NCI-H748 (cell line): Measurements from ENCODE around the gene SYNE2.
A peak's percentile ranks its signal among the peaks of the same experiment; 100 is the strongest.
"Not testable (repeated sequence)": the region's sequence is repeated elsewhere in the genome, so short reads cannot be mapped to it uniquely, and the experiment has no call there.

Experiments
- DNase-seq: peaks from one replicate; lab custom pipeline; 2025; ENCODE audit not compliant: unreplicated experiment; lab: John Stamatoyannopoulos, UW

Gene SYNE2

DNA sequence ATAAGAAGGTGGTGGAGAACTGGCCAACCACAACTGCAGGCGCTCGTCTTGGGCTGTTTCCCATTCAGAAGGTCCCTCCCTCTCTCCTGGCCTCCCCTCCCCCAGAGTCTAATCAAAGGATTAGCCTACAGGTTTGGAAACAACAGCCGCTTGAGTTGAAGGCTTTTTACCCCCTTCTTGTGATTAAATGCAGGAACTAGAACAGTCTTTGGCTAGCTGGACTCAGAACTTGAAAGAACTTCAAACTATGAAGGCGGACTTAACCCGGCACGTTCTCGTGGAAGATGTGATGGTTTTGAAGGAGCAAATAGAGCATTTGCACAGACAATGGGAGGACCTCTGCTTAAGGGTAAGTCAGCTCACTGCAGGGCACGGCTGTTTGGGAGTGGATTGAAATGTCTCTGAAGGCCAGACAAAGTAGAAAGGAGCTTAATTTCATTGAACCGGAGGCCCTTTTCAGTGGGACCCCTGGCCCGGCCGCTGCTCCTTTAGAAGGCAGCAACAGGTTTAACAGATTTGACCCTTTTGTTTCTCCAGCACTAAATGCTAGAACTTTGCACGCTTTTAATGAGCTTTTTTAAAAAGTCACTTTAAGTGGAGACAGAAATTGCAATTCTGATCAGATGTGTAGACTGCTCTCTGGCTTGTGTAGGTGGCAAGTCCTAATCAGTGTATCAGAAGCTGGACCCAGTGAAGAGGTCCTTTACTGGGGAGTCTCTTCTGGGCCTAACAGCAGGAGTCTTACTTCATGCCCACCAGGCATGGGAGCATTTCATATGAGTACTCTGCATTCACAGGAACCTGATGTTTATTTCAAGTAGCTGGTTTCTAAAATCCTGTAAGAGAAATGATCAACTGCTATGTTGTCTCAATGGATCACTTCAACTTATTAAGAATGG is 333.7 kb downstream of the SYNE2 start:
- DNase-seq = no peak

DNA sequence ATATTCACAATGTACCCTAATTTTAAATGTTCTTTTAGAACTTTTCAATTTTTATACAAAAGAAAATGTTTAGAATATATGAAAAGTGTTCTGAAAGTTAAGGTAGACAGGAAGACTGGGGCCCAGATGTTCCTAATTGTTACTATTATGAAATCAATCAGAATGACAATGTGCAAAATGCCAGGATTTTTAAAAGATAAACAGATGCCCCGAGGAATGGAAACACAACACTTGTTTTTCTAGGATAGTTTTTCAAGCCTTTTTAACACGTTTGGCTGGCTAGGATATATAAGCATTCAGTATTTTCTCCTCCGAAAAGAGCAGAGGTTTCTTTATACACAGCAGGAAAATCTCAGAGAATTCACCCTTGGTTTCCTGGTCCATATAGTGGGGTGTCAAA is 334.5 kb downstream of the SYNE2 start:
- no peak for DNase-seq

DNA sequence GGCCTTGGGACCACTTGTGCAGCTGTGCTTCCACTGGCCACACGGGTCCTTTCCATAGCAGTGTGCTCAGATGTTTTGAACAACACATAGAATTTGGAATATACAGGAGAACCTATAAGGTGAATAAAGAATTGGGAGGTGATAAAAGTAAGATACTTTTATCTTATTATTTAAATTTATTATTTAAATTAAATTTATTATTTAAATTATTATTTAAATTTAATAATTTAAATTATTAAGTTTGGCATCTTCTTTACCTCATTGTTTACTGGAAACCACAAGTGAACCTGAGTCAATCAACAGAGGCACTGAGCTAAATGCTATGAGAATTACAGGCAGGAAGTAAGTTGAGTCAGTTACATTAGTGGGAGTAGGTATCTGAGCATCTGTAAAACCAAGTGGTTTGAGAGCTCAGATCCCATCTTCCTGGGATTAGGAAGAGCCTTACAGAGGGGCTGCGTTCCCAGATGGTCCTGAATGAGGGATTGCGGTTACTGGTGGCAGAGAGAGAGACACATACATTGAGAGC is 338.2 kb downstream of the SYNE2 start:
- DNase-seq = no peak

DNA sequence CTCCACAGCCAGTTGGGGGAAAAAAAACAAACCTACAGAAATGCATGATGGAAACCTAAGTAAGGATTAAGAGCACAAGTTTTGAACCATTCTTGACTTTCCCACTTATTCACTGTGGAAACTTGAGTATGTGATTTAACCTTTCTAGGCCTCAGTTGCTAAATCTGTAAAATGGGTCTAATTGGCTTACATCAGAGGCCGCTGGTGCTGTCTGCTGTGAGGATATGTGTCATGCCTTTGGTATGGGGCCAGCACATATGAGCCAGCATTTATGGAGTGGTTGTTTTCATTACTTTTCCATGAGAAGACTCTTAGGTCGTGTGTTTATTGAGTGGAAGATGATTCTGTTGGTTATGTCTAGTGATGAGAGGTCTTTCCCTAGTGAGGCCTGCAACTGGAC is 339.0 kb downstream of the SYNE2 start:
- no peak for DNase-seq

DNA sequence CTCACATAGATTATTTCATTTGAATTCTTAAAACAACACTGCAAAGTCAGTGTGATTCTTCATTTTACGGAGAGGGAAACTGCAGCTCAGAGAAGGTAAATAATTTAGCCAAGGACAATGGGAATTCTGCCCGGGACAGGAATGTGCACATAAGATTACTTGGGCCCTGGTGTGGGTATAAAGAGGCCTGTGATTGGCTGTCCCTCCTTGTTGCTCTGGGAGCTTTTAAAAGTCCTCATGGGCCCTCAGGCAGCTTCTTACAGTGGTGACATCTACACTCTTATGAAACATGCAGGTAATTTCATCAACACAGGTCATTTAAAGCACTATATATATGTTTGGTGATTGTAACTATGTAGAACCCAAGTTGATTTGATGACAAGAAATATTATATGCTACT is 341.0 kb downstream of the SYNE2 start:
- DNase-seq = no peak

DNA sequence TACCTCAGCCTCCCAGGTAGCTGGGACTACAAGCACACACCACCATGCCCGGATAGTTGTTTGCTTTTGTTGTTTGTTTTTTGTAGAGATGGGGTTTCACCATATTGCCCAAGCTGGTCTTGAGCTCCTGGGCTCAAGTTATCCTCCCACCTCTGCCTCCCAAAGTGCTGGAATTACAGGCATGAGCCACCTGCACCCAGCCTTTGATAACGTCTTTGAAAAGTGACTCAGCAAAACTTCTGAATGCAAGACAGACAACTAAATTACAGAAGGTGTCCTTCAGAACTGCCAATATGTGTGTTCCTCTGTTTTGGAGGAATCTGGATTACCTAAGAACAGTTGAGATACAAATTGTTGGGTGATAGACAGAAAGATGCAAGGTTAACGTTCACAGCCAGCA is 341.6 kb downstream of the SYNE2 start:
- no peak for DNase-seq

DNA sequence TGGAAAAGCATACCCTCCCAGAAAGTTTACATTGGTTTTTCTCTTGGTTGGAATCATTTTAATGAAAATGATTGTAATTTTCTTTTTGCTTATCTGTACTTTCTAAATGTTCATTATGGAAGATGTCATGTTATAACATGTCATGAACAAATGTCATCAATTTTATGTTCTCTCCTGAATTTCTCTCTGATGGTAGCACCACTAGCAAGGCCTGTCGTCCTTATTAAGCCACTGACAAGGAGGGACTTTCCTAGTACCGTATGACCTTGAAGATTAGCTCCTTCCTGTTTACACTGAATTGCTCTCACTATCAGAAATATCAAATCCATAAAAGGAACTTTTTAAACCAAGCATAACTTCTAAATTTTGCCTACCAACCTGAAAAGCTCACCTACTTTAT is 342.4 kb downstream of the SYNE2 start:
- DNase-seq = no peak

DNA sequence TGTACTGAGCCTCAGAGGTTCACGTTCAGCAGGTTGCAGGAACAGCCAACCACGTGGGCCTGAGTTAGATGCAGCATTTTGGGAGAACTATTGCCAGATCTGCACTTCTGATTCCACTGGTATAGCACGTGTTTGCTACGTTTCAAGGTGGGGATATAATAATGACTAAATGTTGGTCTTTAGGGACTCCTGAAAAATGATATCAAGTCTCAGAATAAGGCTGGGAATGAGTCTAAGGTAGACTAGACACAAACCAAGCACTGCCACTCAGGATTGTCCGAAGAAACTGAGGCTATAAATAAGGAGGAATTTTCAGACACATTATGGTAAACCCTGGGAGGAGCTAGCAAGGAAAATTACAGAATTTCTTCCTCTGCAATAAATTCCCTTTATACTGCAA is 343.3 kb downstream of the SYNE2 start:
- no peak for DNase-seq

DNA sequence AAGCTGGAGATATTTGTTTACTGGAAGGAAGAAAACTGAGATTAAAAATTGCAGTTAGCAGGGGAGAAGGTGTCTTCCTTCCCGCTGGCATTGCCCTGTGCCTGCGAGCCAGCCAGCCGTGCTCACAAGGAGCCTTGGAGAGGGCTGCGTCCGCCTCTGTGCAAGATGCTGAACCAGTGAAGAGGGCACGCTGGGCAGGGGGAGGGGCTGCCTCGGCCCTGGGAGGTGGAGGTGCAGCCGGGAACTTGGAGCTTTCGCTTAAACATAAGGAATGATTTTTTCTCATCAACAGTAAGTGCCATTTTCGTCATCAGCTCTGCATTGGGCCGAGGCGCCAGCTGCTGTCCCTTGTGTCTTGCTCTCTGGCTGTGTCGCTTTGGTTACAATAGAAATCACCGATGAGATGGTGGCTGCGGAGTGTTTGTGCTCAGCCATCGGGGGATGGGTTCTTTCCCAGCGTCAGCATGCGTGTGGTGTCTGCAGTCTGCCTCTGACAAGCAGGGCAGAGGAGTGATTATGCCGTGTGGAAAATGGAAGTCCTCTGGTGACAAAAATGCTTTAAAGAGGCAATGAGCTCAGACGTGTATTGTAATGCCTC is 344.1 kb downstream of the SYNE2 start:
- DNase-seq = peak; percentile 6

DNA sequence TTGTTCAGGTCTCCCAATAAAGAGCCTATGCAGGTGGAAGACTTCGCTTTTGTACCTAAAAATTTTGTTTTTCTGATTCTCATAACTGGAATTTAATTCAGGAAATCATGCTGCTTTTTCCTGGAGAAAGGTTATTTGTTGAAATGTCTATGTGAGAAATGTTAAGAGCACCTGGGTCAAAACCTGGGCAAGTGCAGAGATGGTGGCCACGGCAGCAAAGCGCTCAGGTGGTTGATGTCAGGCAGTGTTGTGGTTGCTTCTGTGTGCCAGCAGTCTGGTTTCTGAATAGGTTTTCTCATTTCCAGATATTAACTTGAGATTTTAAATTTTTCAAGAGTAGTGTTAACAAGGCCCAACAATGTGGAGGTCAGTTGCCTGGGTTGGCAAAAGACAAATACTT is 345.2 kb downstream of the SYNE2 start:
- DNase-seq = no peak

DNA sequence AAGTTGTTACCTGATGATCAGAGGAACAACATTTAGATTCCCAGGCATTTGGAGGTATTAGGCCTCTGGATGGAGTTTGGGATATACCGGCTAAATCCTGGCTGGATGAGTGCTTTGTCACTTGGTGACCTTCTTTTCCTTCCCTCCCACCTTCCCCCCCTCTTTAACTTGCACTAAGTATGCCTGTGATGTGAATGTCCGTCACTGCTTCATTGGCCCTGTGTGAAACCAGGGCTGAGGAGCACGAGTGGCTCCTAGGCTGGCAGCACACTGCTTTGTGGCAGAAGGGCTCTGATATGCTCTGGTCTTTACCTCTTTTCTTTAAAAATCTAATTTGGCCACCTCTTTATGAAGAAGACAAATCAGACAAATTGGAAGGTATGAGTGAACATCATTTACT is 345.7 kb downstream of the SYNE2 start:
- no peak for DNase-seq

DNA sequence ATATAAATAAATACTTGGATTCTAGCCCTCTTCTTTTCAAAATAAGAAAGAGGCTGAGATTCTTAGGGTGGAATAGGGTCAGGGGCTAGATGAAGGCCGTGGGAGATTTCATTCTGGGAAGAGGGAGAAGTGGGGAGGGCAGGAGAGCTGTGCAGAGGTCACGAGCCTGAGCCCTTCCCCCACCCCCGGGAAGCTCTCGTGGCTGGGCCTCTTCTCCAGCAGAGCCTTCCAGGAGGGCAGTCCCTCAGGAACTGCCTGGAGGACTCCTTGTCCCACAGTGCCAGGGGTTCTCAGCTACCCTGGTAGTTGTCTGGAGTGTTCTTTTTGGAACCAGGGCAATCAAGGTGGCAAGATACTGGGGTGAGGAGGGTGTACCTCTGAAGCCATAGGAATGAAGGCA is 347.4 kb downstream of the SYNE2 start:
- DNase-seq = no peak

DNA sequence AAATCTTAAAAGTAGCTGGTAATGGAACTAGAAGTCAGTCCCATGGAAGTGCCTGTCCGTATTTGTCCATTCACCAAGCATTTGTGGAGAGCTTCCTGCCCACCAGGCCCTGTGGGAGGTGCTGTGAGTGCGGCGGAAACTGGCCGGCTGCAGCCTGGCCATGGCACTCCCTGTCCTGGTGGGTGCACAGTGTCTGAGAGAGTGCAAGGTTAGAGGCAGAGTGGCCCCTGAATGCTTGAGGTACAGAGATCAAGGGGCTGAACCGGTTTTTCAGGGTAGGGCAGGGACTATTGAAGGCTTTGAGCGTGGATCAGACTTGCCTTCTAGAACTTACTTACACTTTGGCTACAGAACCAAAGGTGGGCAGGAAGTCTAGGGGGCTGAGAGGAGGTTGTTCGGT is 348.5 kb downstream of the SYNE2 start:
- no peak for DNase-seq

DNA sequence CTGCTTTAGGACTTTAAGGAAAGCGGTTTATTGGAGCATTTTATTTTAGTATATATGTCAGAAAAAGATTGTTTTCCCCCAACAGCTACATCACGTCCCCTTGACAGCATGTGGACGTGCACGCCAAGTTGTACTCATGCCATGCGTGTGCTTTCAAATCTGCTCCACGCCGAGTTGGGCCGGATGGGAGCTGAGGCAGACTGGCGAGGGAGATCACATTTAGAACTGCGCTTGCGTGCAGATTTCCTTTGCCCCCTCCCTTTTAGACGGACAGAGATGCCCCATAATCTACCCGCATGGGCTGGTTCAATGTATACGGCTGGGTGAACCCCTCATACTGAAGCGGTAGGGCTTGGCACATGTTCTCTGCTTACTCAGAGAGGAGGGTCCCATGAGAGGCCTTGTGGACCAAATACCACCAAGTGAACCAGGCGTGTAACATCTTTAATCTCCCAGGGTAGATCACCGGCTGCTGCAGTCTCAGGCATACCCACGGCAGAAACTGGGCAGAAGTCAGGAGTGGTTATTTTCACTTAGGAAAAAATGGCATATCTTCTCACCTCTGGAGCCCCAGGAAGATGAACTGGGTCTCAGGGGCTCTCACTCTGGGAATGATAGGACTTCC is 349.2 kb downstream of the SYNE2 start:
- DNase-seq = no peak

DNA sequence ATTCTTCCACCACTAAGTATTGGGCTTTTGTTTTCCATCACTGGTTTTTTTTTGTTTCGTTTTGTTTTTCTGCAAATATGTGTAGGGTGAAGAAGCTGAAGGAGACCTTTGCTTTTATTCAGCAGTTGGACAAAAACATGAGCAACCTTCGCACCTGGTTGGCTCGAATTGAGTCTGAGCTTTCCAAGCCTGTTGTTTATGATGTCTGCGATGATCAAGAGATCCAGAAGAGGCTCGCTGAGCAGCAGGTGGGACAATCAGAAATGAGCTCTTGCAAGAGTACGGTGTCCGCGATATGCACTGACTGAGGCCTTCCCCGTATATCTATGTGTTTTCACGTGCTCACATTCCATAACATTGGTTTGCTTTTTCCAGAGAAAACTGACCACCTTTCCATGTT is 349.9 kb downstream of the SYNE2 start:
- DNase-seq = no peak

DNA sequence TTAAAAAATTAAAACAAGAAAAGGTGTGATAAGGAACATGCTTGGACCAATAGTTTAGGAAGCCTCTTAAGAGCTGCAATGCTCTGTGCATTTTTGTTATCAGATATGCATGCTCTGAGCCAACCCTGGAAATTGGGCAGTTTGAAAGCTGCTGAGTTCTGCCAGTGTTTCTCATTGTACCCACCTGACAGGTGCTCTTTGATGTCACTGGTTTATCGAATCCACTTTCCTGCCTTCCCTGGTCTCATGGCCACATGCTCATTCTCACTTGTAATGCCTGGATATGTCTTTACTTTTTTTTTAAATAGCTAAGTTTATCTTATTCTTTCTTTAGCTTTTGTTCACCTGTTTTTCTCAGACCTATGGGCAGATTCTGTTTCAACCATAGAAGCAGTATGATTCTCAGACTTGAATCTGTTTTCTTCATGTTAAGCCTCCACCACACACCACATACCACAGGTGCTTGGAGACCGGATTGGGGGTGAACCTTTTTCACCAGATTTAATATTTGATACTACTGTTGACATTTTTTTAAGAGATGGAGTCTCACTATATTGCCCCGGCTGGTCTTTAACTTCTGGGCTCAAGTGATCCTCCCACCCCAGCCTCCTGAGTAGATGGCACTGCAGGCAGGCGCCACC is 350.7 kb downstream of the SYNE2 start:
- no peak for DNase-seq

DNA sequence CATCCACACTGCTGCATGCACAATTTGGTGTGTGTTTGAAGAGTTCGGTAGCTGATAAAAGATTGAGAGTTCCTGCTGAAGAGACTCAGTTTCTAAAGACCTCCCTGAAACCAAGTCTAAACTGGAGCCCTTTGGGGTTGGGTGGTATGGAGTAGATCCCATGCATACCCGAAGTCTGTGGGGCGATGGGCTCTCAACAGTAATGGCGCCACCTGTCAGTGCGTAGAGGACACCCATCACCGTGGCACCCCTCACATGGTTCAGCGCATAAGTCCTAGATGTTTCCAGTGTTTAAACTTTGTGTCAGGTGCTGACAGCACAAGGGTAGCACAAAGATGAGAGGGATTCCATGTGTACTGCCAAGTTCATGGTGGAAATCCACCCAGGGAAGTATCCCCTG is 355.5 kb downstream of the SYNE2 start:
- no peak for DNase-seq

DNA sequence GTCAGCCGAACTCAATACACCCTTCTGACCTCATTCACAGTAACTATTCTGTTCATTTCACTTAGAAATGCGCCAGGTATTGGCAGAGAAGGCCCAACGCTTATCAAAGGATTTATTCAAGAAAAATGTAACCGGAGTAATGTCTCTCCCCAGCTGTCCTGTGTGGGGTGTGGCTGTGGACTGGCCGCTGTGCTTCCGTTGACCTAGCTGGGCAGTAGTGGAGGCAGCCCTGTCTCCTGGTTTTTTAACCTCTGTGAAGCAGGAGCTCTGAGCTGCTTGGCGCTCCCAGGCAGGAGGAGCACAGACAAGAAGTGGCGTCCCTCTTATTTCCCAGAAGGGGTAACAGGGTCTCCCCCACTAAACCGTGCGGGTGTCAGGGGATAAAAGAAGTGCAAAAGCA is 356.2 kb downstream of the SYNE2 start:
- no peak for DNase-seq

DNA sequence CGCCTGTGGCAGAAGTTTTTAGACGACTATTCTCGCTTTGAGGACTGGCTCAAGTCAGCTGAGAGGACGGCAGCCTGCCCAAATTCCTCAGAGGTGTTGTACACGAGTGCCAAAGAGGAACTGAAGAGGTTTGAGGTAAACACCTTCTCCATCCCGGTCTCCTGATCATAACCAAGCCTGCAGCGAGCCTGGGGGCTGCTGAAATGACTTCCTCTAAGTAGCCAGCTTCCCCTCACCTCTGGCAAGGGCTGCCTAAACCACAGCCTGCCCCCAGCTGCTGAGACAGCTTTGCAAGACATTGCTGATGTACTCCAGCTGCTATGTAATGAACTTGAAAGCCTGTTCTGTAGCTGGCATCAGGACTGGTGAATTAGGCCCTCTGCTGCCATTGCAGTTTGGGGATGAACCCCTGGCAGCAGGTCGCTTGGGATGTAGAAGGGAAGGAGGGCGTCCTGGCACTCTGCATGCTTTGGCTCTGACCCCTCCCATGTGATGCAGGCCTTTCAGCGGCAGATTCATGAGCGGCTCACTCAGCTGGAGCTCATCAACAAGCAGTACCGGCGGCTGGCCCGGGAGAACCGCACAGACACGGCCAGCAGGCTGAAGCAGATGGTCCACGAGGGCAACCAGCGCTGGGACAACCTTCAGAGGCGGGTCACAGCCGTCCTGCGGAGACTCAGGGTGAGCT is 356.8 kb downstream of the SYNE2 start:
- DNase-seq = no peak

DNA sequence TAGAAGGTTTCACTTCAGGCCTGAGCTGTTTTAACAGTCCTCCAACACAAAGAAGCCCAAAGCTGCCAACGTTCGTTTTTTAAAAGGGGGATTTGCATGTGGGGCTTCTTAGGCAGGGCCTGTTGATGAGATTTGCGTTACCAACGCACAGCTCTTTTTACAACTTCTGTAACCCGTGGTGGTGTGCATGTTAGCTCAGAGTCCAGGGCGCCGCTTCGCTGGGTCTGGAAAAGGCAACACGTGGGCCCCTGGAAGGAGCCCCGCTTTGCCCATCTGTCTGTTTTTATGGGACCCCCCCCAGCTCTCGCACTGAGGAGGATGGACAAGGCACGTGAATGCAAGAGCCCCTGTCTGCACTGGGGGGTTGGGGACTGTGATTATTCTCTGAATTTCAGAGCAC is 357.4 kb downstream of the SYNE2 start:
- DNase-seq = no peak

DNA sequence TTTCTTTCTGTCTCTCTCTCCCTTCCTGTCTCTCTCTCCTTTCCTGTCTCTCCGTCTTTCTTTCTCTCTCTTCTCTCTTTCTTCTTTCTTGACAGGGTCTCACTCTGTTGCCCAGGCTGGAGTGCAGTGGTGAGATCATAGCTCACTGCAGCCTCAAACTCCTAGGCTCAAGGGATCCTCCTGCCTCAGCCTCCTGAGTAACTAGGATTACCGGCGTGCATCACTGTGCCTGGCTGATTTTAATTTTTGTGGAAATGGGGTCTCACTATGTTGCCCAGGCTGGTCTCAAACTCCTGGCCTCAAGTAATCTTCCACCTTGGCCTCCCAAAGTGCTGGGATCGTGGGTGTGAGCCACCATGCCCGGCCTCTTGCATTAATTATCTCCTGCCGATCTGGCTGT is 358.1 kb downstream of the SYNE2 start:
- DNase-seq = not testable (repeated sequence)
